Measurements from ENCODE around the gene ESRP2.

DNA sequence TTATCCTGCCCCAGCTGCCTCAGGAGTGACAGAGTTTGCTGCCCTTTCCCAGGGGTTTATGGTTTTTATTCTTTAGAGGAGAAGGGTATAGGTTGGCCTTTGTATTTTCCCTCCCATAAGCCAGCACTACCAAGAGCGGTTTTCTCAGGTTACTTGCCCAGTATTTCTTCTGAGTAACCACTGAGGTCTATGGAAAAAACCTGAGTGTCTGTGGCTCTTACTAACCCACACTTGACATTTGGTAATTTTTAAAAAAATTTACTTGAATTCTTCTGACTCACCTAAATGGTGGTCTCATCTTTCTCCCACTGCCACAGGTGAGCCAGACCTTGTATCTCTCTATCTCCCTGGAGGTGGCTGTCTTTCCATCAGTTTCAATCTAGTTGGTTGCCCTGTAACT lies 34.4 kb upstream of the ESRP2 start:
- TF ChIP-seq, protein P1, sequence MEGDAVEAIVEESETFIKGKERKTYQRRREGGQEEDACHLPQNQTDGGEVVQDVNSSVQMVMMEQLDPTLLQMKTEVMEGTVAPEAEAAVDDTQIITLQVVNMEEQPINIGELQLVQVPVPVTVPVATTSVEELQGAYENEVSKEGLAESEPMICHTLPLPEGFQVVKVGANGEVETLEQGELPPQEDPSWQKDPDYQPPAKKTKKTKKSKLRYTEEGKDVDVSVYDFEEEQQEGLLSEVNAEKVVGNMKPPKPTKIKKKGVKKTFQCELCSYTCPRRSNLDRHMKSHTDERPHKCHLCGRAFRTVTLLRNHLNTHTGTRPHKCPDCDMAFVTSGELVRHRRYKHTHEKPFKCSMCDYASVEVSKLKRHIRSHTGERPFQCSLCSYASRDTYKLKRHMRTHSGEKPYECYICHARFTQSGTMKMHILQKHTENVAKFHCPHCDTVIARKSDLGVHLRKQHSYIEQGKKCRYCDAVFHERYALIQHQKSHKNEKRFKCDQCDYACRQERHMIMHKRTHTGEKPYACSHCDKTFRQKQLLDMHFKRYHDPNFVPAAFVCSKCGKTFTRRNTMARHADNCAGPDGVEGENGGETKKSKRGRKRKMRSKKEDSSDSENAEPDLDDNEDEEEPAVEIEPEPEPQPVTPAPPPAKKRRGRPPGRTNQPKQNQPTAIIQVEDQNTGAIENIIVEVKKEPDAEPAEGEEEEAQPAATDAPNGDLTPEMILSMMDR (IDR thresholded peaks at IDR 0.05): no peak
- TF ChIP-seq POLR2AphosphoS5 (IDR thresholded peaks at IDR 0.05): no peak

Data from stomach (tissue), 4 donors.